HEK293 (cell line): ENCODE data around the gene MGAT5B.

Experiments used
- CTCF ChIA-PET: fragments of 350-600 bp; formaldehyde crosslinking; extraction: SDS; loops from one replicate; lab custom pipeline; 2021; ENCODE audit warnings: antibody characterized with exemption; lab: Yijun Ruan, JAX
- POLR2A ChIA-PET: fragments of 300-600 bp; formaldehyde crosslinking; extraction: SDS; loops from one replicate; lab custom pipeline; 2020; ENCODE audit warnings: antibody characterized with exemption, inconsistent platforms; lab: Yijun Ruan, JAX
- H3K27ac ChIP-seq: fragments of 200-500 bp; sonication (Bioruptor generic); 2 replicates; pipeline ENCODE4 v1.5.1; 2014; ENCODE audit warnings: low read depth, low read length, control low read depth, inconsistent platforms; ENCODE audit errors: extremely low read depth
- H3K36me3 ChIP-seq, 2 experiments: fragments of 200-500 bp in 1 of 2; sonication (Bioruptor generic) in 1 of 2; 1 replicate in 1 of 2; 2 replicates in 1 of 2; pipeline ENCODE4 v1.5.1; 2014 to 2017; ENCODE audit warnings: inconsistent platforms in 2 of 2, low read length in 2 of 2; ENCODE audit not compliant: control insufficient read depth in 2 of 2, insufficient read depth in 1 of 2
- H3K4me1 ChIP-seq: fragments of 200-500 bp; sonication (Bioruptor generic); 2 replicates; pipeline ENCODE4 v1.5.1; 2014; ENCODE audit warnings: mild to moderate bottlenecking, low read length, inconsistent platforms; ENCODE audit not compliant: control insufficient read depth, insufficient read depth
- H3K4me3 ChIP-seq: 2 replicates; pipeline ENCODE4 v1.5.1; 2011; ENCODE audit warnings: low read depth, mild to moderate bottlenecking, control low read depth, low read length, moderate library complexity
- H3K9me3 ChIP-seq: fragments of 200-500 bp; sonication (Bioruptor generic); 2 replicates; pipeline ENCODE4 v1.5.1; 2014; ENCODE audit warnings: low read depth, low read length, inconsistent platforms; ENCODE audit not compliant: control insufficient read depth, insufficient read depth
- GLIS1 ChIP-seq: fragments of 450-650 bp; formaldehyde crosslinking; IDR thresholded peaks from 2 replicates; pipeline ENCODE4 v1.5.1; 2016; ENCODE audit warnings: missing biosample characterization, missing genetic modification characterization
- KLF8 ChIP-seq: fragments of 450-650 bp; formaldehyde crosslinking; IDR thresholded peaks from 2 replicates; pipeline ENCODE4 v1.5.1; 2016; ENCODE audit warnings: missing biosample characterization, missing genetic modification characterization
- SALL2 ChIP-seq: fragments of 450-650 bp; formaldehyde crosslinking; IDR thresholded peaks from 2 replicates; pipeline ENCODE4 v1.5.0; 2017; ENCODE audit warnings: missing biosample characterization, mild to moderate bottlenecking, missing genetic modification characterization, borderline replicate concordance
- TCF7L2 ChIP-seq: IDR thresholded peaks from 2 replicates; pipeline ENCODE4 v1.6.1; 2011; ENCODE audit warnings: low read depth, mild to moderate bottlenecking, inconsistent platforms, low read length, moderate library complexity, borderline replicate concordance
- ZNF10 ChIP-seq: fragments of 450-650 bp; formaldehyde crosslinking; IDR thresholded peaks from 2 replicates; pipeline ENCODE4 v1.5.1; 2017; ENCODE audit warnings: missing biosample characterization, missing genetic modification characterization
- ZNF114 ChIP-seq: fragments of 450-650 bp; formaldehyde crosslinking; IDR thresholded peaks from 2 replicates; pipeline ENCODE4 v1.5.0; 2017; ENCODE audit warnings: missing biosample characterization, missing genetic modification characterization
- ZNF157 ChIP-seq: fragments of 450-650 bp; formaldehyde crosslinking; IDR thresholded peaks from 2 replicates; pipeline ENCODE4 v1.5.1; 2016; ENCODE audit warnings: missing biosample characterization, missing genetic modification characterization
- ZNF174 ChIP-seq: fragments of 450-650 bp; formaldehyde crosslinking; IDR thresholded peaks from 2 replicates; pipeline ENCODE4 v1.5.0; 2017; ENCODE audit warnings: missing biosample characterization, mild to moderate bottlenecking, missing genetic modification characterization
- ZNF175 ChIP-seq: fragments of 450-650 bp; formaldehyde crosslinking; IDR thresholded peaks from 2 replicates; pipeline ENCODE4 v1.5.1; 2016; ENCODE audit warnings: missing biosample characterization, missing genetic modification characterization
- ZNF266 ChIP-seq: fragments of 450-650 bp; formaldehyde crosslinking; IDR thresholded peaks from 2 replicates; pipeline ENCODE4 v1.5.1; 2016; ENCODE audit warnings: missing biosample characterization, missing genetic modification characterization, low read depth
- ZNF311 ChIP-seq: fragments of 450-650 bp; formaldehyde crosslinking; IDR thresholded peaks from 2 replicates; pipeline ENCODE4 v1.5.1; 2017; ENCODE audit warnings: missing biosample characterization, missing genetic modification characterization, borderline replicate concordance
- ZNF324 ChIP-seq: fragments of 450-650 bp; formaldehyde crosslinking; IDR thresholded peaks from 2 replicates; pipeline ENCODE4 v1.5.1; 2016; ENCODE audit warnings: missing biosample characterization, missing genetic modification characterization
- ZNF670 ChIP-seq: fragments of 450-650 bp; formaldehyde crosslinking; IDR thresholded peaks from 2 replicates; pipeline ENCODE4 v1.5.1; 2016; ENCODE audit warnings: missing biosample characterization, missing genetic modification characterization, low read depth
- ZNF768 ChIP-seq: fragments of 450-650 bp; formaldehyde crosslinking; IDR thresholded peaks from 2 replicates; pipeline ENCODE4 v1.5.1; 2018; ENCODE audit warnings: missing biosample characterization, mild to moderate bottlenecking, missing genetic modification characterization
- ZNF776 ChIP-seq: fragments of 450-650 bp; formaldehyde crosslinking; IDR thresholded peaks from 2 replicates; pipeline ENCODE4 v1.5.0; 2017; ENCODE audit warnings: missing biosample characterization, missing genetic modification characterization, borderline replicate concordance
- TF ChIP-seq, protein P1 (sequence below): fragments of 450-650 bp; formaldehyde crosslinking; IDR thresholded peaks from 2 replicates; pipeline ENCODE4 v1.5.1; 2016; ENCODE audit warnings: missing biosample characterization, missing genetic modification characterization
- TF ChIP-seq, protein P2 (sequence below): fragments of 450-650 bp; formaldehyde crosslinking; IDR thresholded peaks from 2 replicates; pipeline ENCODE4 v1.5.1; 2016; ENCODE audit warnings: missing biosample characterization, missing genetic modification characterization
- TF ChIP-seq, protein P3 (sequence below): fragments of 450-650 bp; formaldehyde crosslinking; IDR thresholded peaks from 2 replicates; pipeline ENCODE4 v1.5.1; 2016; ENCODE audit warnings: missing biosample characterization, missing genetic modification characterization
- TF ChIP-seq, protein P4 (sequence below): fragments of 450-650 bp; formaldehyde crosslinking; IDR thresholded peaks from 2 replicates; pipeline ENCODE4 v1.5.1; 2016; ENCODE audit warnings: missing biosample characterization, missing genetic modification characterization
- TF ChIP-seq, protein P5 (sequence below): fragments of 450-650 bp; formaldehyde crosslinking; IDR thresholded peaks from 2 replicates; pipeline ENCODE4 v1.5.1; 2016; ENCODE audit warnings: missing biosample characterization, missing genetic modification characterization, low read depth

Gene MGAT5B

DNA sequence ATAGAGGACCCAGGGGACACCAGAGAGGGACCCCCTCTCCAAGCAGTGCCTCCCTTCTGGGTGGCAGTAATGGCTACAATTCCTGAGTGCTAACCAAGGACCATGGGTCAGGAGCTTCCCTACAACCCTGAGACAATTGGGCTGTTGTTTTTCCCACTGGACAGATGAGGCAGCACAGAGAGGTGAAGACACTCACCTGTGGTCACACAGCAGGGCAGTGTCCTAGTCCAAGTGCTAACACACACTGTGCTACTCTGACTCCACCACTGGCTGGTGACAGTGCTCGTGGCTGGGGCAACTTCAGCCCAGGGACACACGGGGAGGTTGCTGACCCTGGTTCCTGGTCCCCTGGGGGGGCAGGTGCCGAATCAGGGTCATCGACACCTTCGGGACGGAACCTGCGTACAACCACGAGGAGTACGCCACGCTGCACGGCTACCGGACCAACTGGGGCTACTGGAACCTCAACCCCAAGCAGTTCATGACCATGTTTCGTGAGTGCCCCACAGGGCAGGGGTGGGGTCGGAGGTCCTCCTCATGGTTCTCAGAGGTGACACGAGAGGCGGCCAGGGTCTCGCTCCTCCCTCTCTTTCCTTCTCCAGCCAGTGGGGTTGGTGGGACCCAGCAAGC is 58.1 kb downstream of the MGAT5B start:
- POLR2A ChIA-PET, result no interaction called here
- Histone ChIP-seq H3K4me3 (no peak overlapping the region), H3K4me1 (no peaks in the 10 kb centered on the region), H3K27ac (no peak overlapping the region), H3K9me3 (no peaks in the 10 kb centered on the region), H3K36me3 (no peaks in the 10 kb centered on the region)
- CTCF ChIA-PET, result interaction anchor here (0.6 to 1.5 kb wide), 2 partner anchors 11 to 130 kb away, joined by 4 read pairs; no protein-coding TSS in a partner anchor
- TF ChIP-seq, protein P1, sequence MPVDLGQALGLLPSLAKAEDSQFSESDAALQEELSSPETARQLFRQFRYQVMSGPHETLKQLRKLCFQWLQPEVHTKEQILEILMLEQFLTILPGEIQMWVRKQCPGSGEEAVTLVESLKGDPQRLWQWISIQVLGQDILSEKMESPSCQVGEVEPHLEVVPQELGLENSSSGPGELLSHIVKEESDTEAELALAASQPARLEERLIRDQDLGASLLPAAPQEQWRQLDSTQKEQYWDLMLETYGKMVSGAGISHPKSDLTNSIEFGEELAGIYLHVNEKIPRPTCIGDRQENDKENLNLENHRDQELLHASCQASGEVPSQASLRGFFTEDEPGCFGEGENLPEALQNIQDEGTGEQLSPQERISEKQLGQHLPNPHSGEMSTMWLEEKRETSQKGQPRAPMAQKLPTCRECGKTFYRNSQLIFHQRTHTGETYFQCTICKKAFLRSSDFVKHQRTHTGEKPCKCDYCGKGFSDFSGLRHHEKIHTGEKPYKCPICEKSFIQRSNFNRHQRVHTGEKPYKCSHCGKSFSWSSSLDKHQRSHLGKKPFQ (tag by site-specific recombination), result no peak
- TF ChIP-seq ZNF10 (tag by site-specific recombination) (no peak), GLIS1 (no peak), KLF8 (tag by site-specific recombination) (no peak), ZNF768 (peak; percentile 63; the same call in 1 of the 2 replicates)

DNA sequence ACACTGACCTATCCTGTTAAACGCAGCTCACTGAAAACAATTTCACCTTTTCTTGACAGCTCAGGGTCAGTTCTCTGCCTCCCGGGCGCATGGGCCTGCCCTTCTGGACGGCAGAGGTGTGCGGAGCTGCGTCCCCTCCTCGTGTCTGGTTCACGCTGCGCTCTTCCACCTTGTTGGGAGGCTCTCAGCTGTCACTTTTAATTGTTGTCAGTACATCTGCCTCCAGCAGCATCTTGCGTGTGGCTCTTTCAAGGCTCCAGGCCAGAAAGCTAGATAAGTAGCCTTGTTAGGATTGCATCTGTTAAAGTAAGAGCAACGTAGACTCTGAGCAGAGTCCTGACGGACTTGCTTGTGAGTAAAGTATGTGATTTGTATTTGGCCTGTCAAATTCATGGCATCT is 59.4 kb downstream of the MGAT5B start:
- no peaks in the 10 kb centered on the region for H3K9me3 ChIP-seq
- H3K4me3 ChIP-seq, result no peak overlapping the region
- H3K4me1 ChIP-seq, result no peaks in the 10 kb centered on the region
- TF ChIP-seq, protein P2, sequence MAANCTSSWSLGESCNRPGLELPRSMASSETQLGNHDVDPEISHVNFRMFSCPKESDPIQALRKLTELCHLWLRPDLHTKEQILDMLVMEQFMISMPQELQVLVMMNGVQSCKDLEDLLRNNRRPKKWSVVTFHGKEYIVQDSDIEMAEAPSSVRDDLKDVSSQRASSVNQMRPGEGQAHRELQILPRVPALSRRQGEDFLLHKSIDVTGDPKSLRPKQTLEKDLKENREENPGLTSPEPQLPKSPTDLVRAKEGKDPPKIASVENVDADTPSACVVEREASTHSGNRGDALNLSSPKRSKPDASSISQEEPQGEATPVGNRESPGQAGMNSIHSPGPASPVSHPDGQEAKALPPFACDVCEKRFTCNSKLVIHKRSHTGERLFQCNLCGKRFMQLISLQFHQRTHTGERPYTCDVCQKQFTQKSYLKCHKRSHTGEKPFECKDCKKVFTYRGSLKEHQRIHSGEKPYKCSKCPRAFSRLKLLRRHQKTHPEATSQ (tag by site-specific recombination), result no peak
- no peak for TF ChIP-seq ZNF311 (tag by site-specific recombination)
- TF ChIP-seq, protein P3, sequence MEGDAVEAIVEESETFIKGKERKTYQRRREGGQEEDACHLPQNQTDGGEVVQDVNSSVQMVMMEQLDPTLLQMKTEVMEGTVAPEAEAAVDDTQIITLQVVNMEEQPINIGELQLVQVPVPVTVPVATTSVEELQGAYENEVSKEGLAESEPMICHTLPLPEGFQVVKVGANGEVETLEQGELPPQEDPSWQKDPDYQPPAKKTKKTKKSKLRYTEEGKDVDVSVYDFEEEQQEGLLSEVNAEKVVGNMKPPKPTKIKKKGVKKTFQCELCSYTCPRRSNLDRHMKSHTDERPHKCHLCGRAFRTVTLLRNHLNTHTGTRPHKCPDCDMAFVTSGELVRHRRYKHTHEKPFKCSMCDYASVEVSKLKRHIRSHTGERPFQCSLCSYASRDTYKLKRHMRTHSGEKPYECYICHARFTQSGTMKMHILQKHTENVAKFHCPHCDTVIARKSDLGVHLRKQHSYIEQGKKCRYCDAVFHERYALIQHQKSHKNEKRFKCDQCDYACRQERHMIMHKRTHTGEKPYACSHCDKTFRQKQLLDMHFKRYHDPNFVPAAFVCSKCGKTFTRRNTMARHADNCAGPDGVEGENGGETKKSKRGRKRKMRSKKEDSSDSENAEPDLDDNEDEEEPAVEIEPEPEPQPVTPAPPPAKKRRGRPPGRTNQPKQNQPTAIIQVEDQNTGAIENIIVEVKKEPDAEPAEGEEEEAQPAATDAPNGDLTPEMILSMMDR (tag by site-specific recombination), result no peak
- no peak for TF ChIP-seq TCF7L2
- no peak for TF ChIP-seq ZNF776 (tag by site-specific recombination)
- no peak for TF ChIP-seq ZNF174 (tag by site-specific recombination)
- TF ChIP-seq, protein P4, sequence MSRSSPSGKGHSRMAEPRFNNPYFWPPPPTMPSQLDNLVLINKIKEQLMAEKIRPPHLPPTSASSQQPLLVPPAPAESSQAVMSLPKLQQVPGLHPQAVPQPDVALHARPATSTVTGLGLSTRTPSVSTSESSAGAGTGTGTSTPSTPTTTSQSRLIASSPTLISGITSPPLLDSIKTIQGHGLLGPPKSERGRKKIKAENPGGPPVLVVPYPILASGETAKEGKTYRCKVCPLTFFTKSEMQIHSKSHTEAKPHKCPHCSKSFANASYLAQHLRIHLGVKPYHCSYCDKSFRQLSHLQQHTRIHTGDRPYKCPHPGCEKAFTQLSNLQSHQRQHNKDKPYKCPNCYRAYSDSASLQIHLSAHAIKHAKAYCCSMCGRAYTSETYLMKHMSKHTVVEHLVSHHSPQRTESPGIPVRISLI, result no peak
- TF ChIP-seq, protein P5, sequence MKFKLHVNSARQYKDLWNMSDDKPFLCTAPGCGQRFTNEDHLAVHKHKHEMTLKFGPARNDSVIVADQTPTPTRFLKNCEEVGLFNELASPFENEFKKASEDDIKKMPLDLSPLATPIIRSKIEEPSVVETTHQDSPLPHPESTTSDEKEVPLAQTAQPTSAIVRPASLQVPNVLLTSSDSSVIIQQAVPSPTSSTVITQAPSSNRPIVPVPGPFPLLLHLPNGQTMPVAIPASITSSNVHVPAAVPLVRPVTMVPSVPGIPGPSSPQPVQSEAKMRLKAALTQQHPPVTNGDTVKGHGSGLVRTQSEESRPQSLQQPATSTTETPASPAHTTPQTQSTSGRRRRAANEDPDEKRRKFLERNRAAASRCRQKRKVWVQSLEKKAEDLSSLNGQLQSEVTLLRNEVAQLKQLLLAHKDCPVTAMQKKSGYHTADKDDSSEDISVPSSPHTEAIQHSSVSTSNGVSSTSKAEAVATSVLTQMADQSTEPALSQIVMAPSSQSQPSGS (tag by site-specific recombination), result no peak
- no peak for TF ChIP-seq ZNF175
- no peak for TF ChIP-seq ZNF157
- TF ChIP-seq ZNF670 (tag by site-specific recombination), result no peak
- TF ChIP-seq ZNF266 (tag by site-specific recombination), result no peak
- no peak for TF ChIP-seq SALL2 (tag by site-specific recombination)
- no peak for TF ChIP-seq ZNF324 (tag by site-specific recombination)
- TF ChIP-seq, protein P1 (tag by site-specific recombination), result no peak
- no peak for TF ChIP-seq ZNF114
- ChIA-PET POLR2A (no interaction called here), CTCF (interaction anchor here (1.5 kb wide), 1 partner anchor 129 kb away, joined by 4 read pairs; no protein-coding TSS in a partner anchor)
- H3K36me3 ChIP-seq, result no peaks in the 10 kb centered on the region
- H3K27ac ChIP-seq, result no peak overlapping the region
